GM19043 (cell line): Measurements from ENCODE around the gene LRMDA.

ENCODE experiments used
- ATAC-seq: cut with Tn5 transposase; IDR thresholded peaks from one replicate; pipeline ENCODE4 v1.9.1; 2021; ENCODE audit warnings: low read depth; ENCODE audit not compliant: unreplicated experiment

LRMDA gene

DNA sequence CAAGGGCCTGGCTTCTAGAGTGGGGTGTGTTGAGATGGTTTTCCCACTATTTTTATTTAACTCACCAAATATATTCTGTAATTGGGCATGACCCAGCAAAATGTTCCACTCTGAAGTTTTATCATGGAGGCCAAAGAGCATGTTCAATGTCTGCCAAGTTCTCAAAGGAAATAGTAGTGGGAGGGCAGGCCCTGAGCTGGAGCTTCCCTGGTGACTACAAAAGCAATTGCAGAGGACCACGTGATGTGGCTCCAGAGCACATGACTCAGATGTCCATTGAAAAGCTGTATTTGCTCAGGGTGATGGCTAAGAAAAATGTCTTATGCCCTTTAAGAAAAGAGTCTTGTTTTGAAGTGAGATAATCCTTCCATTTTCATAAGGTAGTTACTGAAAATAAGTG, 1024.8 kb downstream of the LRMDA start:
- no peak for ATAC-seq

- no peak for ATAC-seq
Observed at GRCh38 chr10:76459016-76459730, 1027.7 kb downstream of the LRMDA start.

GRCh38 chr10:76461024-76461423, 1029.6 kb downstream of the LRMDA start:
- no peak for ATAC-seq

DNA sequence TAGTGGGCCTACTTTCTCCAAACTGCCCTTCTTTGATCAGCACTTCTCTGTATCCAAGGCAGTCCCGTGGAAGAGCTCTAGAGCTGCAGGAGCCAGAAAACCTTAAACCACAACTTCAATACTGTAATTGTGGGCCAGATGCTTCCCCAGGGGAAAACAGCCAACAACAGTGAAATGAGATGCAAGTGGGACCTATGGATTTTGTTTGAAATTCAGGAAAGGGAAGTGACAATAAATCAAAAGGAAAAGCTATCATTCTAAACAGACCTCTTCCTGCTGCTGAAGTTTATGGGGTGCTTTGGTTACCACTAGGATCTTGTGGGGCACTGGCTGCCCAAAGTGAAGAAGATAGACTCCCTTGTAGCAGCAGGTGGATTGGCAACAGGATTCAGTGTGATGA, 1031.7 kb downstream of the LRMDA start:
- ATAC-seq = no peak

- no peak for ATAC-seq
Observed at GRCh38 chr10:76466836-76467503, 1035.5 kb downstream of the LRMDA start.

DNA sequence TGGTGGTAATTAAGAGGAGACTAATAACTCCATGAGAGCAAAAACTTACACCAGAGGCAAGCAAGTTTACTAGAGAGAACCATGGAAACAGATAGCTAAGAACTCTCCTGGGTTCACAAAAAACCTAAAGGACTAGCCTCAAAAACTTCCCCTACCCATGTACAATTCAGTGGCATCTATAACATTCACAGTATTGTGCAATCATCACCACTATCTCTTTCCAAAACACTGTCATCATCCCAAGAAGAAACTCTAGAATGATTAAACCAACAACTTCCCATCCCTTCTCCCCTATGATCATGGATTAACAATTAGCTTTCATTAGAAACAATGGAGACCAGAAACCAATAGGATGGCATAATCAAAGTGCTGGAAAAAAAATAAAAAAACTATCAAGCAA, 1038.3 kb downstream of the LRMDA start:
- no peak for ATAC-seq

DNA sequence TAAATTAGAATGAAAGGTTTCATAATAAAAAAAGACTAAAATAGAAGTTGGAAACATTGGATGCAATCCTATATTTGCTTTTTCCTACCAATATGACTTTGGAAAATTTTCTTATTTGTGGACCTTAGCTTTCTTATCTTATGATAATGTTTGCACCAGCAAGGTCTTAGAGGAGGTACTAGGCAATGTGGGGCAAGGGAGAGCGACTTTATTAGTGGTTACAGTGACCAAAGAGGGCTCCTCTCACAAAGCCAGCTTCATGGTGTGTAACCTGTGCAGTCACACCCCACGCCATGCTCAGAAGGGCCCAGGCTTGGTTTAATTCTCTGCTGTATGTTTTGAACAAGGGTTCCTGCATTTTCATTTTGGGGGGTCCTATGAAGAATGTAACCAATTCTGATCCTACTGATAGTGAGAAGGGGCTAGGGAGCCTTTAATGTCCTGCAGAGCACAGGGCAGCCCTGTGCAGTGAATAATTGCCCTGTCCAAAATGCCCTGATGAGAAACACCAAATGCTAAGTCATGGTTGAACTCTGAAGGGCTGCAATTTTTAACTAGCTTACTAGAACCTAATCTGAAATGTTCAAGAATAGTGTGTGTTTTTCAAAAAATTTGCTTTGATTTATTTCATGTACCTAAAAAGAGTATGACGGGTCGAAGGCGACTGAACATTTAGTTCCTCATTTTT, 1047.8 kb downstream of the LRMDA start:
- ATAC-seq = no peak

DNA sequence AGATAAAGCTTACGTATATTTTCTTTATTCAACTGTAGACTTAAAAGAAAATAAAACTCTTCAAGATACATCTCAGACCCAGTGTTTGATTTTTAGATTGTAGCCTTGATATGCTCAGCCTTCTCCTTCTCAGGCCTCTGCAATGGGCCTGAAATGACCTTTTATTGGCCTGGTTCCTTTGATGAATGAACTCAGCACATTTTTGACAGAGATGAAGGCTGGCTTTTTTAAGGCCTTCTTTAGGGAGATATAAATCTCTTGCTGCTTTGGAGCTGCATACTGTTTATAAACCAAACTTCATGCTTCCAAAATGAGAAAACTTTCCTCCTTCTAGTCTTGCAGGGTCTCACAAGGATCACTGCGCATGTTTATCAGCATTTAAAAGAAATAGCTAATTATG, 1049.8 kb downstream of the LRMDA start:
- ATAC-seq = no peak

DNA sequence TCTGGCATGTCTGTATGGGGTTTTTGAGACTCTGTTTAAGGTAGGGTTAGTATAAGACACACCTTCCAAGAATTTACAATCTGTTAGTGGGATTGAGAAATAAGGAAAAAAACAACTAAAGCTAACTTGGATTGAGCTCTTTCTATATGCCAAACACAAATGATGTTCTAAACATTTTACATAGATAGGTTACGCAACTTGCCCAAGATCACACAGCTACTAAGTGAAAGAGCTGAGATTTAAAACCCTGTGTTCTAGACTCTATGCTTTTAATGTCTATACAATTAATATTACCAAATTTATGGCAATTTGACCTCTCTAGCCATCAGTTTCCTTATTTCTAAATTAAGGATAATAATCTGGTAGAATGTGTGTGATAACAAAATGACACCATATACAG, 1056.2 kb downstream of the LRMDA start:
- ATAC-seq = no peak

DNA sequence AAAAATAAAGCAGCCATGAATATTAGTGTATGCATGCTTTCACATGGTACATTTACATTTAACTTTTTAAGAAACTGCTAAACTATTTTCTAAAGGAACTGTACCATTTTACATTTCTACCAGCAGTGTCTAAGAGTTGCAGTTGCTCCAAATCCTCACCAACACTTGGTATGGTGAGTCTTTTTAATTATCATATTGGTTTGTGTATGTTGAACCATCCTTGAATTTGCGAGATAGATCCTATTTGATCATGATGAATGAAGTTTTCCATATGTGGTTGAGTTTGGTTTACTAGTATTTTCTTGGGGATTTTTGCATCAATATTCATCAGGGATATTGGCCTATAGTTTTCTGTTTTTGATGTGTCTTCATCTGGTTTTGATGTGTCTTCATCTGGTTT, 1057.2 kb downstream of the LRMDA start:
- ATAC-seq = no peak

GRCh38 chr10:76491216-76491615, 1059.8 kb downstream of the LRMDA start:
- no peak for ATAC-seq

DNA sequence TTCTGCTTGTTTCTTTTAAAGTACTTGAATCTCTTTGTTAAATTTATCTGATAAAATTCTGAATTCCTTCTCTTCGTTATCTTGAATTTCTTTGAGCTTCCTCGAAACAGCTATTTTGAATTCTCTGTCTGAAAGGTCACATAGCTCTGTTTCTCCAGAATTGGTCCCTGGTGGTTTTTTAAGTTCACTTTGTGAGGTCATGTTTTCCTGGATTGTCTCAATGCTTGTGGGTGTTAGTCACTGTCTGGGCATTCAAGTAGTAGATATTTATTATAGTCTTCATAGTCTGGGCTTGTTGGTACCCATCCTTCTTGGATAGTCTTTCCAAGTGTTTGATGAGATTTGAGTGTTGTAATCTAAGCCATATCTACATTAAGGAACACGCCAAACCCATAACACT, 1060.6 kb downstream of the LRMDA start:
- no peak for ATAC-seq

DNA sequence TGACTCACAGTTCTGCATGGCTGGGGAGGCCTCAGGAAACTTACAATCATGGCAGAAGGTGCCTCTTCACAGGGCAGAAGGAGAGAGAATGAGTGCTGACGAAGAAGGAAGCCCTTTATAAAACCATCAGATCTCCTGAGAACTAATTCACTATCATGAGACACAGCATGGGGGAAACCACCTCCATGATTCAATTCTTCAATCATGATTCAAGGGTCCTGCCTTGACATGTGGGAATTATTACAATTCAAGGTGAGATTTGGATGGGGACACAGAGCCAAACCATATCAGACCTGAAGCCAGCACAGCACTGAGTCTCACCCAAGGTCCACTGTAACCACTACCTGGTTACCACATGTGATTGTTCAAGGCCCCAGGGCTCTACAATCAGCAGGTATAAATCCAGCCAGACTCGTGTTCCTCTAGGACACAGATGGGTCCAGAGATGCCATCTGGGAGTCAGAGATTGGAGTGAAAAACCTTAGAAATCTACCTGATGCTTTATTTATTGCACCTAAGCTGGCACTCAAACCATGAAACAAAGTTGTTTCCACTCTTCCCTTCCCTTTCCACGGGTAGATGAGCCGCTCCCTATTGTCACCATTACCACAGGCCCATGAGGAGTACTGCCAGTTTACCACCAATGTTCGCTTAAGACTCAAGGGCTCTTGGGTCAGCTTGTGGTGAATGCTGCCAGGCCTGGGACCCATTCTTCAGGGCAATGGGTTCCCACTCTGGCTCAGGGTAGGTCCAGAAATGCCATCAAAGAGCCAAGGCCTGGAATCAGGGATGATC, 1061.5 kb downstream of the LRMDA start:
- ATAC-seq = no peak

- ATAC-seq = no peak
Observed at GRCh38 chr10:76497666-76498065, 1066.2 kb downstream of the LRMDA start.

DNA sequence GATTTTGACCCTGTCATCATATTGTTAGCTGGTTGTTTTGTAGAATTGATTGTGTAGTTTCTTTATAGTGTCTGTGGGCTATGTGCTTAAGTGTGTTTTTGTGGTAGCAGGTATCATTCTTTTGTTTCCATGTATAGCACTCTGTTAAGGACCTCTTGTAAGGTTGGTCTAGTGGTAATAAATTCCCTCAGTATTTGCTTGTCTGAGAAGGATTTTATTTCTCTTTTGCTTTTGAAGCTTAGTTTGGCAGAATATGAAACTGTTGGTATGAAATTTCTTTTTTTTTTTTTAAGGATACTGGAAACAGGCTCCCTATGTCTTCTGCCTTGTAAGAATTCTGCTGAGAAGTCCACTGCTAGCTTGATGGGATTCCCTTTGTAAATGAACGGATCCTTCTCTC, 1073.4 kb downstream of the LRMDA start:
- ATAC-seq = no peak

GRCh38 chr10:76509446-76509845, 1078.0 kb downstream of the LRMDA start:
- no peak for ATAC-seq

DNA sequence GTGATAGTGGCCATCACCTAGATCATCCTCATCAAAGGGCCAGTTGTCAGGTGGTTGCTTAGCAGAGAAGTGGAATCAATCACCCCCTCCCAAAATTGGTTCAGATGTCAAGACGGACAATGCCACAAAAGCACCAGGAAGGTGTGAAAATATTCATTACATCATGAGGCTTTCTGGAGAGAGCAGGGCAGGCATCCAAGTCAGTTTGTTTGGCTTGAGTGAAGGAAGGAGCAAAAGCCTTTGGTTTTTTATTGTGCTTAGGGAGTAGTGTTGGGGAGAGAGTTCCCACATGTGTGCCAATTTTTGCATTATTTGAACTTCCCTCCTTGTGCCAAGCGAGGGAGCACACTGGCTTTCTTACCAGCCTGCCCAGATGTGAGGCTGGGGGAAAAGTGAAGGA, 1082.9 kb downstream of the LRMDA start:
- no peak for ATAC-seq

- ATAC-seq = no peak
Observed at GRCh38 chr10:76514869-76515268, 1083.4 kb downstream of the LRMDA start.

DNA sequence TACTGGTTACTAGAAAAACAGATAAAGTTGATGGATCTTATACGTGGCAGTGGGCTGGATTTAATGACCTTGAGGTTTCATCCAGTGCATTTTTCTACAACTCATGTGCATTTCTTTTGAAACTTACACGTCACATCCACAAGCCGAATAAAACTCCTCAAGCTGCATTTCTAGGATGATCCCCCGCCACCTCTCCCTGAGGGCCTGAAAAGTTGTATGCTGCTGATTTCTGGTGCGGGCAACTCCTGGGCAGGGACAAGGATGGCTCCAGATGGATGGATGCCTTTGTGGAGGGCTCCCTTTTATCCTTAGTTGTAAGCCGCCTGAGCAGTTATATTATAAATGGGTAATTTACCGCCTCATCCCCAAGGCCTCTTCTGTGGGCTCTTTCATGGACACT, 1091.1 kb downstream of the LRMDA start:
- no peak for ATAC-seq

DNA sequence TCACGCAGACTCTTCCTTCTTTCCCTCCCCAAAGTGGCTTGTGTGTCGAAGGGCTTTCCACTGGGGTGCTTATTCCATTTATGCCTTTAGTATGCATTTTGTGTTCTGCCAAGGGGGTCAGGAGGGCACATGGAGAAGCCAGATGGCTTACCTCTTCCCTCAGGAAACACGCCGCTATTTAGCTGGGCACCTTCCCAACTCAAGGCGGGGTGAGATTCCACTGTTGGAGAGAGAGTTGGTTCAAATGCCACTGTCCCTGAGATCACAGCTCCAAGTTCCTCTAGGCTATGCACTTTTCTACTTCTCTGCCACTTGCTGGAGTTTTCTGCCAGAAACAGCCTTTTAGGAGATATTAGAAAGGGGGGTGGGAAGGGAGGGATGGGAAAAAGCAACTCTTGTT, 1091.8 kb downstream of the LRMDA start:
- no peak for ATAC-seq

DNA sequence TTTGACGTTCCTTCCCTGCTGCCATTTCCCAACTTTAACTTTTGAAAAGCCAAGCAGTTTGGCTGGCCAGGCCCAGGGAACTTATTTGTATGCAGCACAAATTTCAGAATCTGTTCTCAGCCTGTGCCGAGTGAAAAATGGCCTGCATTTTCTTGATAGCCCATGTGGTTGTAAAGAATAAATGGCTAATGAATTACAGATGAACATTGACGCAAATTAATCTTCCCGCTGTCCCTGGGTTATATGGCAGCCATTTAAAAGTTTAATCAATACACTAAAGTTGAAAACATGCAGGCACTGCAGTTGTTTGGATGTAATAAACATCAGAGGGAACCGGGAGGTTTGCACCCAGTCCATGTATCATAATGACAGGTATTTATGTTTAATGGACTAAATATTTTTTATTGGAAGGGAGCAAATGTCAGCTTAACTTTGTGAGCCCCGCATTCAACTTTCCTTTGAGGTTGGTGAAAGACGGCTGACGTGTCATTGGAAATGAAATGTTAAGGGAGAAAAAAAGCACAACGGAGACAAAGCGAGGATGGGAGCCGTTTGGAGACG, 1092.4 kb downstream of the LRMDA start:
- ATAC-seq = no peak
